Naive thymus-derived CD8-positive, alpha-beta T cell (primary cell): ENCODE measurements around the gene GRIN1. TPM values are rescaled to one million over a fixed set of nuclear protein-coding genes. Genes with fewer than 3 reads are reported as not detected.

Source experiments
- ATAC-seq, 2 donors: fragments of 150-1000 bp; cut with Tn5 transposase in 1 of 2; sonication (Bioruptor Pico), chemical (Tn5 transposase) in 1 of 2; 1 replicate in 1 of 2; 2 replicates in 1 of 2; pipeline ENCODE4 v1.10.0; 2021; ENCODE audit warnings: mild to moderate bottlenecking in 2 of 2, moderate library complexity in 2 of 2
- POLR2A ChIA-PET: fragments of 350-600 bp; sonication (Branson Sonifier 250); formaldehyde crosslinking; loops from one replicate; lab custom pipeline; 2021; ENCODE audit warnings: antibody characterized with exemption; lab: Charles Lee
- DNase-seq, 10 donors: peaks; one replicate each; pipeline versions ENCODE4 v3.0.0 to v3.0.0-alpha.2; 2020 to 2022
- H3K27ac Mint-ChIP-seq, 10 donors: one replicate each; pipeline ENCODE4 v1.8.0; 2020 to 2022; ENCODE audit warnings: mild to moderate bottlenecking in 10 of 10, mixed read lengths in 10 of 10, moderate library complexity in 4 of 10, inconsistent platforms in 1 of 10
- H3K27me3 Mint-ChIP-seq, 5 donors: one replicate each; pipeline ENCODE4 v1.8.0; 2021 to 2022; ENCODE audit warnings: mixed read lengths in 5 of 5
- H3K36me3 Mint-ChIP-seq, 3 donors: one replicate each; pipeline ENCODE4 v1.8.0; 2020 to 2022; ENCODE audit warnings: mixed read lengths in 3 of 3, mild to moderate bottlenecking in 2 of 3, inconsistent platforms in 1 of 3
- H3K4me1 Mint-ChIP-seq, 4 donors: one replicate each; pipeline ENCODE4 v1.8.0; 2021 to 2022; ENCODE audit warnings: mixed read lengths in 4 of 4
- H3K4me3 Mint-ChIP-seq, 10 donors: one replicate each; pipeline ENCODE4 v1.8.0; 2020 to 2022; ENCODE audit warnings: mild to moderate bottlenecking in 10 of 10, mixed read lengths in 10 of 10, moderate library complexity in 6 of 10, inconsistent platforms in 1 of 10
- H3K9me3 Mint-ChIP-seq, 9 donors: one replicate each; pipeline ENCODE4 v1.8.0; 2020 to 2022; ENCODE audit warnings: mixed read lengths in 9 of 9, mild to moderate bottlenecking in 3 of 9, inconsistent platforms in 1 of 9, moderate library complexity in 1 of 9
- polyA plus RNA-seq, 3 donors: library from polyadenylated mRNA; unstranded; fragments of 300-500 nt; fragmentation: Illumina TruSeq; gene quantifications; one replicate each; pipeline ENCODE4 v1.2.3, GENCODE V29; 2021
- total RNA-seq, 8 experiments: library from RNA in 2 of 8; stranded (reverse) in 2 of 8; gene quantifications; one replicate each; pipeline ENCODE4 v1.2.3 and lab custom pipeline; 2021 to 2026

Gene GRIN1
- total and polyA plus RNA-seq, 5 experiments from 2014 or later, result not detected

GRCh38 chr9:137165250-137165836, 26.4 kb downstream of the GRIN1 start:
- ATAC-seq (no peak), DNase-seq (no peak)
- Mint-ChIP-seq H3K9me3 (peaks cover 0 to 4% (median 0%) of the 10 kb centered on the region in 9 donors), H3K27me3 (peaks cover 5 to 60% (median 12%) of the 10 kb centered on the region in 5 donors), H3K4me1 (peaks cover 3 to 9% (median 6%) of the 10 kb centered on the region in 4 donors), H3K4me3 (no peak overlapping the region), H3K36me3 (peaks cover 0 to 2% (median 0%) of the 10 kb centered on the region in 3 donors), H3K27ac (no peak overlapping the region)
- POLR2A ChIA-PET, result no interaction called here

DNA sequence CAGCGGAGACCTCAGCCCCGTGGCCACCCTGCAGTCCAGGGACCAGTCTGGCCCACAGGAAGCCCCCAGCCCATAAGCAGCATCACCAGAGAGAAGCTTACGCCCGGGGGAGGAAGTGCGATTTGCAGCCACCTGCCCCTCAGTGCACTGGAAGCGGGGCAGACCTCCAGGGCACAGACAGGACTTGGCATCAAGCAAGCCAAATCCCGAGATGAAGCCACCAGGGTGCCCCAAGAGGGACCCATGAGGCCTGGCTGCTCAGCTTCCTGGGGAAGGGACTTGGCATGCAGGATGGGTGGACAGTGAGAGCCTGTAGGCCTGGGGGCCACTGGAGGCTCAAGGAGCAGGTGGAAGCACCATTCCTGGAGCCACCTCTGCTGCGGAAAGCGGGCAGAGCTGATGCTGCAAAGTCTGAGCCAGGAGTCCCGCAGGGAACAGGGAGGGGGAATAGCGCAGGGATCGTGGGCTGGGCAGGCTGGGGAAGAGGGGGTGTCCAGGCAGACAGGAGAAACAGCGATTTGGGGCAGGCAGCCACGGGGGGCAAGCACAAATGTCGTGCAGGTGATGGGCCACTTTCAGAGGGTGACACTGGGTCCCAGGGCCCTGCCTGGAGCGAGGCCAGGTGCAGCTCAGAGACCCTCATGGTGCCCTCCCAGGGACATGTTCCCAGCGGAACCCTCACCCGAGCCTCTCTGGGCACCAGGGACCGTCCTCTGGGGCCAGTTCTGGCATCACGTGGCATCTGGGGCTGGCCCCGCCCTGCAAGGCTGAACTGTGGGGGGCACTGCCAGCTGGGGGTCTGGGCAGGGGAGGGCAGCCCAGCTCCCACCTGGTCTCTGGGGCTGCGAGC, 27.7 kb downstream of the GRIN1 start:
- peaks cover 5 to 61% (median 12%) of the 10 kb centered on the region in 5 donors for H3K27me3 Mint-ChIP-seq
- peaks cover 0 to 4% (median 0%) of the 10 kb centered on the region in 9 donors for H3K9me3 Mint-ChIP-seq
- no peak overlapping the region for H3K27ac Mint-ChIP-seq
- DNase-seq (no peak), ATAC-seq (no peak)
- H3K36me3 Mint-ChIP-seq, result peaks cover 0 to 2% (median 0%) of the 10 kb centered on the region in 3 donors
- peaks cover 3 to 9% (median 6%) of the 10 kb centered on the region in 4 donors for H3K4me1 Mint-ChIP-seq
- POLR2A ChIA-PET, result interaction anchor here (0.9 kb wide), 1 partner anchor 22 kb away, joined by 4 read pairs; the partner anchor contains the start of genes ANAPC2 and SSNA1
- H3K4me3 Mint-ChIP-seq, result peak overlapping the region in 6 of 10 donors; percentile 24 to 56 (median 43)

- Mint-ChIP-seq H3K4me3 (no peak overlapping the region), H3K36me3 (peaks cover 0 to 2% (median 0%) of the 10 kb centered on the region in 3 donors), H3K4me1 (peaks cover 3 to 8% (median 6%) of the 10 kb centered on the region in 4 donors), H3K27me3 (peaks cover 5 to 59% (median 12%) of the 10 kb centered on the region in 5 donors), H3K27ac (no peak overlapping the region), H3K9me3 (peaks cover 0 to 4% (median 0%) of the 10 kb centered on the region in 9 donors)
- ATAC-seq (no peak), DNase-seq (no peak)
- POLR2A ChIA-PET, result no interaction called here
Observed at GRCh38 chr9:137167277-137167746, 28.4 kb downstream of the GRIN1 start.

GRCh38 chr9:137167747-137168572, 29.0 kb downstream of the GRIN1 start:
- Mint-ChIP-seq H3K27me3 (peaks cover 5 to 55% (median 12%) of the 10 kb centered on the region in 5 donors), H3K36me3 (peaks cover 0 to 2% (median 0%) of the 10 kb centered on the region in 3 donors), H3K4me1 (peaks cover 3 to 8% (median 5%) of the 10 kb centered on the region in 4 donors), H3K9me3 (peaks cover 0 to 4% (median 0%) of the 10 kb centered on the region in 9 donors), H3K4me3 (peak overlapping the region in 4 of 10 donors; percentile 45 to 60 (median 56)), H3K27ac (no peak overlapping the region)
- DNase-seq (no peak), ATAC-seq (peak; percentile 21 to 35)
- POLR2A ChIA-PET, result interaction anchor here (0.9 to 1.3 kb wide), 2 partner anchors 20 to 81 kb away, joined by 3 read pairs; partner anchors contain the start of gene MAN1B1

DNA sequence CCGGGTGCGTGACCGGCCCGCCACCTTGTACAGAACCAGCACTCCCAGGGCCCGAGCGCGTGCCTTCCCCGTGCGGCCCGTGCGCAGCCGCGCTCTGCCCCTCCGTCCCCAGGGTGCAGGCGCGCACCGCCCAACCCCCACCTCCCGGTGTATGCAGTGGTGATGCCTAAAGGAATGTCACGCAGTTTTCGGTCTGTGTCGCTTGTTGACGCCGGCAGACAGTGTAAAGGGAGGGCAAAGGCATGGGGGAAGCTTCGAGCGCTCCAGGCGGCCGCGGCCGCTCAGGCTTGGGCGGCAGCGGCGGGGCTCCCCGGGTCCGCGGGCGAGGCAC, 29.6 kb downstream of the GRIN1 start:
- peak overlapping the region in 7 of 10 donors; percentile 6 to 81 (median 60) for H3K4me3 Mint-ChIP-seq
- peaks cover 0 to 2% (median 0%) of the 10 kb centered on the region in 3 donors for H3K36me3 Mint-ChIP-seq

DNA sequence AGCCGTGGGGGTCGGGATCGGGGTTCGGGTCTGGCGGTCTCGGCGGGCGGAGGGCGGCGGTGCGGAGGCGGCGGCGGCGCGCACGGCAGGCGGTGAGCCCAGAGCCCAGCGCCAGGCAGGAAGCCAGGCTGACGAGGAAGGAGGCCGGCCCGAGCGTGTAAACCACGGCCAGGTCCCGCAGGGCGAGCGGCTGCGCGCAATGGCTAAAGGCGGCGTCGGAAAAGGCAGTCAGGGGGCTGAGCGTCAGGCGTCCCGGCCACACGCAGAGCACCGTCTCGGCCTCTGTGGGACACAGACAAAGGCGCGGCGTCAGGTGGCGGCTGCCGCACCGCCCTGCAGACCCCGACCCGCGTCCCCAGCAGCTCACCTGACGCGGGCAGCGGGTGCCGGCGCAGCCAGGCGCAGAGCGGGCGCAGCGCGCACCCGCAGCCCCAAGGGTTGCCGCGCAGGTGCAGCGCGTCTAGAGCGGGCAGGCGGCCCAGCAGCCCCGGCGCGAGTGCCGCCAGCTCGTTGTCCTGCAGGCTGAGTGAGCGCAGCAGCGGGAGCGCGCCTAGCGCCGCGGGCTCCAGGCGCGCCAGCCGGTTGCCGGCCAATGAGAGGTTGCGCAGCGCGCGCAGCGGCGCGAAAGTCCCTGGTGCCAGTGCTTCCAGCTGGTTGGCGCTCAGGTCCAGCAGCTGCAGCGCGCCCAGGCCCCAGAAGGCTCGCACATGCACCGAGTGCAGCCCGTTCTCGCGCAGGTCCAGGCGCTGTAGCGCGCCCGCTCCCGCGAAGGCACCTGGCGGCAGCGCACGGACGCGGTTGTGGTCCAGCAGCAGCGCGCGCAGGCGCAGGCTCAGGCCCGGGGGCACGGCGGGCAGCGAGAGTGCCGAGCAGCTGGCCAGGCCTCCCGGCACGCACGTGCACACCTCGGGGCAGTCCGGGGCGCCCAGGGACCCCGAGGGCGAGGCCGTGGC, 30.2 kb downstream of the GRIN1 start:
- ATAC-seq, result peak; percentile 51 to 65
- peaks cover 0 to under 1% (median 0%) of the 10 kb centered on the region in 3 donors for H3K36me3 Mint-ChIP-seq
- no peak for DNase-seq
- POLR2A ChIA-PET, result interaction anchor here (1.3 kb wide), 2 partner anchors 19 to 82 kb away, joined by 3 to 6 read pairs; partner anchors contain the start of genes ANAPC2, MAN1B1 and SSNA1
- peaks cover 0 to 4% (median 0%) of the 10 kb centered on the region in 9 donors for H3K9me3 Mint-ChIP-seq
- no peak overlapping the region for H3K27ac Mint-ChIP-seq
- peaks cover 0 to 15% (median 5%) of the 10 kb centered on the region in 4 donors for H3K4me1 Mint-ChIP-seq
- H3K27me3 Mint-ChIP-seq, result peaks cover 4 to 46% (median 12%) of the 10 kb centered on the region in 5 donors
- H3K4me3 Mint-ChIP-seq, result peak overlapping the region in 7 of 10 donors; percentile 28 to 81 (median 55)

More for the DNA sequence above, 29.6 kb downstream of the GRIN1 start:
- POLR2A ChIA-PET, result interaction anchor here (0.9 to 1.3 kb wide), 2 partner anchors 19 to 82 kb away, joined by 3 read pairs; partner anchors contain the start of gene MAN1B1
- DNase-seq, result no peak
- Mint-ChIP-seq H3K27me3 (peaks cover 4 to 49% (median 12%) of the 10 kb centered on the region in 5 donors), H3K9me3 (peaks cover 0 to 4% (median 0%) of the 10 kb centered on the region in 9 donors), H3K4me1 (peaks cover under 1 to 12% (median 5%) of the 10 kb centered on the region in 4 donors), H3K27ac (no peak overlapping the region)
- ATAC-seq, result peak; percentile 51 to 53

DNA sequence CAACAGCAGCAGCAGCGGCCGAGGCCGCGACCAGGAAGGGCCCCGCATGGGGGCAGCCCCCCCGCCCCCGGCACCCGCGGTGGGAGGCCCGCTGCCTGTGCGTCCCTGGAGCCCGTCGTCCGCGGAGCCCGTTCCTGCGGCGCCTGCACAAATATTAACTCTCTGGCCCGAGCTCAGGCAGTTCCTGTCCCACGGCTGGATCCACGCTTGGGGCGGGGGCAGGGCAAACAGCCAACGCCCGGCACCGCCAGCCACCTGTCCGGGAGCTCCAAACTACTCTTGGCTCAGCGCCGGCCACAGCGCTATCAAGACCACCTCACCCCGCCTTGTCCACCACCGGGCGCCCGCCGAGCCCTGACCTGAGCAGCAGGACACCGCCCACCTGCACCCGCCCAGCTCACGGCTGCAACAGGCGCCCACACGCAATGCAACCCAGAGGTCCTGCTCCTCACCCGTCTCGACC, 31.0 kb downstream of the GRIN1 start, which contains the start of gene LRRC26:
Gene LRRC26, minus strand, starts transcription at position 156 of the 463 bp plus-strand sequence. Its CDS starts 108 bp downstream, at position 48.
- peaks cover 0 to 4% (median 0%) of the 10 kb centered on the region in 9 donors for H3K9me3 Mint-ChIP-seq
- peak within 1 kb of the TSS in 6 of 10 donors; percentile 33 to 81 (median 58) for H3K4me3 Mint-ChIP-seq
- no peaks in the 10 kb centered on the region for H3K36me3 Mint-ChIP-seq
- peaks cover 4 to 41% (median 8%) of the 10 kb centered on the region in 5 donors for H3K27me3 Mint-ChIP-seq
- no peak within 1 kb of the TSS for H3K27ac Mint-ChIP-seq
- DNase-seq (no peak), ATAC-seq (no peak)
- POLR2A ChIA-PET, result interaction anchor here (1.3 kb wide), 1 partner anchor 19 kb away, joined by 6 read pairs; the partner anchor contains the start of genes ANAPC2 and SSNA1
- H3K4me1 Mint-ChIP-seq, result peaks cover 0 to 16% (median 5%) of the 10 kb centered on the region in 4 donors

GRCh38 chr9:137170486-137171148, 31.7 kb downstream of the GRIN1 start:
- no peaks in the 10 kb centered on the region for H3K36me3 Mint-ChIP-seq
- no peak for DNase-seq
- peaks cover 3 to 34% (median 8%) of the 10 kb centered on the region in 5 donors for H3K27me3 Mint-ChIP-seq
- ATAC-seq, result no peak
- peaks cover 0 to 3% (median 0%) of the 10 kb centered on the region in 9 donors for H3K9me3 Mint-ChIP-seq
- H3K4me3 Mint-ChIP-seq, result peak overlapping the region in 1 of 10 donors; percentile 38
- H3K27ac Mint-ChIP-seq, result no peak overlapping the region
- H3K4me1 Mint-ChIP-seq, result peaks cover 0 to 16% (median 5%) of the 10 kb centered on the region in 4 donors
- POLR2A ChIA-PET, result interaction anchor here (0.7 to 1.3 kb wide), 3 partner anchors 8 to 51 kb away, joined by 3 to 6 read pairs (median 3); partner anchors contain the start of genes ANAPC2 and SSNA1

- POLR2A ChIA-PET, result interaction anchor here (0.7 to 1.6 kb wide), 4 partner anchors 9 to 50 kb away, joined by 3 to 6 read pairs (median 3); partner anchors contain the start of genes ANAPC2 and SSNA1
- no peak overlapping the region for H3K27ac Mint-ChIP-seq
- no peak overlapping the region for H3K4me3 Mint-ChIP-seq
- no peak for ATAC-seq
- no peaks in the 10 kb centered on the region for H3K36me3 Mint-ChIP-seq
- H3K9me3 Mint-ChIP-seq, result peaks cover 0 to 3% (median 0%) of the 10 kb centered on the region in 9 donors
- peaks cover 0 to 18% (median 5%) of the 10 kb centered on the region in 4 donors for H3K4me1 Mint-ChIP-seq
- DNase-seq, result no peak
- peaks cover 3 to 29% (median 8%) of the 10 kb centered on the region in 5 donors for H3K27me3 Mint-ChIP-seq
Observed at GRCh38 chr9:137171149-137171900, 32.4 kb downstream of the GRIN1 start.
